Central memory CD4-positive, alpha-beta T cell (primary cell): ENCODE data around the gene M1AP.

Source experiments
- DNase-seq: peaks from one replicate; pipeline ENCODE4 v3.0.0; 2022

The M1AP gene

GRCh38 chr2:74540291-74540690 lies 107.8 kb downstream of the M1AP start:
- no peak for DNase-seq

- DNase-seq, result no peak
Measured at GRCh38 chr2:74538881-74539339, 109.2 kb downstream of the M1AP start.

- no peak for DNase-seq
Measured at GRCh38 chr2:74537140-74537539, 111.0 kb downstream of the M1AP start.

GRCh38 chr2:74536166-74536950 lies 111.8 kb downstream of the M1AP start:
- DNase-seq, result no peak

- no peak for DNase-seq
Measured at GRCh38 chr2:74535440-74535965, 112.6 kb downstream of the M1AP start.

- no peak for DNase-seq
Measured at GRCh38 chr2:74534411-74534810, 113.7 kb downstream of the M1AP start.

GRCh38 chr2:74533464-74533863 lies 114.7 kb downstream of the M1AP start:
- DNase-seq, result no peak

- peak; percentile 30 for DNase-seq
Measured at GRCh38 chr2:74532222-74532621, 115.9 kb downstream of the M1AP start.

GRCh38 chr2:74531666-74532065 lies 116.5 kb downstream of the M1AP start:
- no peak for DNase-seq

GRCh38 chr2:74530239-74531187 lies 117.6 kb downstream of the M1AP start:
- DNase-seq, result peak; percentile 45

- peak; percentile 86 for DNase-seq
Measured at GRCh38 chr2:74529357-74530238, 118.5 kb downstream of the M1AP start, which contains the start of the genes AUP1 and HTRA2. Gene AUP1 (minus strand): TSS chr2:74529706. CDS start chr2:74529629, 77 bp downstream. Gene HTRA2 (plus strand): TSS chr2:74529933. CDS start chr2:74530007, 74 bp downstream.

- peak; percentile 24 for DNase-seq
Measured at GRCh38 chr2:74528600-74529356, 119.4 kb downstream of the M1AP start.

- DNase-seq, result no peak
Measured at GRCh38 chr2:74527741-74528140, 120.4 kb downstream of the M1AP start.

GRCh38 chr2:74526649-74527230 lies 121.4 kb downstream of the M1AP start:
- no peak for DNase-seq

- no peak for DNase-seq
Measured at GRCh38 chr2:74525717-74526648, 122.1 kb downstream of the M1AP start, which contains the start of gene DQX1. Gene DQX1 (minus strand): TSS chr2:74526231. CDS start chr2:74525729, 502 bp downstream.

- no peak for DNase-seq
Measured at GRCh38 chr2:74524955-74525716, 123.0 kb downstream of the M1AP start.

- no peak for DNase-seq
Measured at GRCh38 chr2:74524005-74524404, 124.1 kb downstream of the M1AP start.

GRCh38 chr2:74522516-74522915 lies 125.6 kb downstream of the M1AP start:
- no peak for DNase-seq

GRCh38 chr2:74516650-74517049 lies 131.5 kb downstream of the M1AP start:
- DNase-seq, result no peak
